ENCODE data around the gene AMER3.
A peak's percentile ranks its signal among the peaks of the same experiment; 100 is the strongest.
"Not testable (repeated sequence)": the region's sequence is repeated elsewhere in the genome, so short reads cannot be mapped to it uniquely, and the experiment has no call there.

Gene AMER3, protein sequence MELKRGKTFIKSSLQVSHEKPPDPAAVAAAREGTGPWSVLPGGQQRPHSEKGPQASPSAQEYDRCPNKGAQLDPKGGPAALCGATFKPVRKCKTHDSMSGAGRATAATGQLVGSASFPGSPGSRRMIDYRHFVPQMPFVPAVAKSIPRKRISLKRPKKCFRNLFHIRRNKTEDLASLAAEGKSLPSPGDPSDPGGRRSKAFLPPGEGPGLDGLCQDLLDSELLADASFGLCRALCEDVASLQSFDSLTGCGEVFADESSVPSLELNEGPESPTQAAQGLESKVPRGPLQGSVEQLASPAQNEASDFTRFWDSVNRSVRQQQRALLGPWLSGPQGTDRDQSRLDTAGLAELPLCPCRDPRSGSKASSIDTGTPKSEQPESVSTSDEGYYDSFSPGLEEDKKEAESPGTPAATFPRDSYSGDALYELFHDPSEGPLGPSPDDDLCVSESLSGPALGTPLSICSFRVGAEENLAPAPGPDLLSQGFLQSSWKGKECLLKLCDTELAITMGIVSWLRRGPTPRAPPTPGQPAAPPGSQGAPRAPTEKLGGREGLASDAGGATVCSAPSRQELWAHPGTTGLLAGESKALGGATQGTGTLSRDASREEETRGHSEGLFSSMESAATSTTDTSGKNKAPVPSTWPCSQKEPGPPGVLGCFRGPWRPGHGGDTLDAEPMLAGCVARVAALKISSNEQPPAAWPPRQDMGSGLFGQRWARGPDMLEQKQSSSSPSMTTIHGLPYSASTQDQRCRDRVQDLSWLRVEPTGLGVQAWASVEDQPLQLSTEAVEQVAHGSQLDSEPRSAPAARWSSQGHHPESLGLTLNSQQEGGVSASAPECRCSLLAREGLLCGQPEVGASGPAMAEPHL

DNA sequence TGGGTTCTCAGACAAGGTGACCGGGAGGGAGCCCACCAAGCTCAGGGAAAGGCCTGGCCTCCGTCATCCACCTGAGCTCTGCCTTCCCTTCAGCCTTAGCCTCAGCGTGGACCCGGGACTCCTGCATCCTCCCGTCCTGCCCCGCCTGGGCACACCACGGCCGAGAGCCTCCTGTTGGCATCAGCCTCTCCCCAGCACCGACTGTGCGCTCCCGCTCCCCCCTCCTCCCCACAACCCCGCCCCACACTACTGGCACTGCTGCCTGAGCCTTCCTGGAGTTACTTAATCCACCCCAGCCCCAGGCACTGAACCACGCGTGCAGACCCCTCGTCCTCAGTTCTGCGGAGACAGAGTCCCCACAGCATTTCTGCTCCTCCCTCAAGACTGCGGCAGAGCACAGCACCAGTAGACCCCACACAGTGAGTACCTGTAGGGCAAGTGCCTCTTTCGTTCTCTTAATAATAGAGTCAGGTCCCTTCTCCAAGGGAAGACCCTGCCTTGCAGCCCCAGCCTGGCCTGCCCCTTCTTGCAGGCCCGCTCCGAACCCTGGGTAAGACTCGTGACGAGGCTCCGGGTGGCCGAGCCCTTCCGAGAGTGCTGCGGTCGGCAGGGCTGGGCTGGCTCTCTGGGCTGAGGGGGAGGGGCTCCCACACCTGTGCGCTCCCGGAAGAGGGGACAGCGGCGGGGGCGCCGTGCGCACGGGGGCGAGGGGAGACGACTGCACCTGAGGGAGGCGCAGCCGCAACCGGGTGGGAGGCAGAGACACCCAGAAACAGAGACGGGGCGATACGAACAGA is at the start of gene AMER3:
AMER3 (plus strand) TSS at position 285 of the 797 bp plus-strand sequence. CDS start 6,533 bp downstream, outside the sequence.
- DNase-seq, result peak; percentile 83

GRCh38 chr2:130714795-130715194 is 40.5 kb upstream of the AMER3 start:
- DNase-seq, result not testable (repeated sequence)

- DNase-seq, result no peak
Observed at GRCh38 chr2:130720036-130720435, 35.3 kb upstream of the AMER3 start.

- DNase-seq, result no peak
Observed at GRCh38 chr2:130720528-130720927, 34.8 kb upstream of the AMER3 start.

DNA sequence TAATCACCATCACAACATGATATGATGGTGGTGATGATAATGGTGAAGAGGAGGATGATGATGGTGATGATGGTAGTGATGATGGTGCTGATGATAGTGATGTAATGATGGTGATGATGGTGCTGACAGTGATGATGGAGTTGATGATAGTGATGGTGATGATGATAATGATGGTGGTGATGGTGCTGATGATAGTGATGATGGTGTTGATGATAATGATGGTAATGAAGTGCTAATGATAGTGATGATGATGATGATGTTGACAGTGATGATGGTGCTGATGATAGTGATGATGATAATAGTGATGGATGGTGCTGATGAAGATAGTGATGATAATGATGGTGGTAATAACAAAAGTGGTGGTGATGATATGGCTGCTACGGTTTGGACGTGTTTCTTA is 30.9 kb upstream of the AMER3 start:
- no peak for DNase-seq

GRCh38 chr2:130726614-130727180 is 28.6 kb upstream of the AMER3 start:
- no peak for DNase-seq

- DNase-seq, result peak; percentile 100
Observed at GRCh38 chr2:130727286-130727924, 27.9 kb upstream of the AMER3 start.

GRCh38 chr2:130728007-130728454 is 27.3 kb upstream of the AMER3 start:
- no peak for DNase-seq

DNA sequence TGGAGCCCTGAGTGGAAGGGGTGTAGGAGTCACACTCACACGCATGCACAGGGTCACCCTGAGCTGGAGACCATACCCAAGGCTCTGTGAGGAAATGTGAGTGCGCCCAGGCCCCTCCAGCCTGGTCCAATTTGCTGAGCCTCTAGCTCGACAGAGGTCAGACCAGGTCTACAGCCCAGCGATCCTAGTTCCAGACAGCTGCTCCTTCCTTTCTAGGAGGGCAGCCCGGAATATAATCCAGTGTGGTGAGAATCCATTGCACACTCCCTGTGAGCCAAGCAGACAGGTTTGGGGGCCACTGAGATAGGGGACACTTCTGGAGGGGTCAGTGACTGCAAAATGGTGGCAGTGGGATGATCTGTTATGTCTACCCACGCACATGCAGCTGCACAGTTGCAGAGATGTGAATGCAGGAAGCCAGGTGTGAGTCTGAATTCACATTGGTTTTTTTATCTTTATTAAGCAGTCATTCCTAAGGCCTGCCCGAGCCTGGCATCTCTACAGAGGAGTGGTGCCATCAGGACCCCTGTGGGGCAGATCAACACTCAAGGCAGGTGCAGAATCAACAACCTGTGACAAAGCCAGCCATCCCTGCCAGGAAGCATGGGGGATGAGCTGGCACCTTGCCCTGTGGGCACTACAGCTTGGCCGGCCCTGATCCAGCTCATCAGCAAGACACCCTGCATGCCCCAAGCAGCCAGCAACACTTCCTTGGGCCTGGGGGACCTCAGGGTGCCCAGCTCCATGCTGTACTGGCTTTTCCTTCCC is 26.6 kb upstream of the AMER3 start, which contains the start of gene GPR148:
GPR148 (plus strand) TSS at position 522 of the 768 bp plus-strand sequence; CDS start at position 604, 82 bp downstream.
- DNase-seq, result no peak

GRCh38 chr2:130729322-130730299 is 25.7 kb upstream of the AMER3 start:
- no peak for DNase-seq

- not testable (repeated sequence) for DNase-seq
Observed at GRCh38 chr2:130732257-130732656, 23.1 kb upstream of the AMER3 start.

DNA sequence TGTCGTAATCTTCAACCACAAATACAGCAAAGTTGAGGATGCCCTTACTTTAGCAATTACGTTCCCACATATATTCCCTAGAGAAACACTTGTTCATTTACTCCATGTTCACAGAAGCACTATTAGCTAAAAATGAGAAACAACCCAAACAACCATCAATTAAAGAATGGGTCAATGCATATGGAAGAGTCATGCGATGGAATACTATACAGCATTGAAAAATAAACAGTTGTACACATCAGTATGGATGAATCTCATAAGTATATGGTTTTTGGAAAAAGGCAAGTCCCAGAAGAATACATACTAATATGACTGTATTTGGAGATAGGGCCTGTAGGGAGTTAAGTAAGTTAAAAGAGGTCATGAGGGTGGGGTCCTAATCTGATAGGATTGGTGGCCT is 20.1 kb upstream of the AMER3 start:
- no peak for DNase-seq

DNA sequence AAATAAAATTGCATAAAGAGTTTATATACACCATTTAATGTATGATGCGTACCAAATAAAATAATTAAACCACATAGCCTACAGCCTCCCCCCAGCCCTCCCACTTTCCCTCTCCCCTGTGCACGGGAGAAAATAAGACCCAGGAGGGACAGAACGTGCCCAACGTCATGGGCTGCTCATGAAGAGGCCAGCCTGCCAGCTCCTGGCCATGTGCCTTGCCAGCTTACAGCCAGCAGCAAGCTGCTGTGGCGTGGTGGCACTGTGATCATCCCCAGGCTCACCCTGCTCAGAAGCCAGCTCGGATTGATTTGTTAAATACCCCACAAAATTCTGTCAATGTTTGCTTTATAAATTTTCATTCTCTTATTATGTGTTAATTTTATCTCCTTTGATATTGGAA is 18.9 kb upstream of the AMER3 start:
- DNase-seq, result no peak

GRCh38 chr2:130737592-130737991 is 17.7 kb upstream of the AMER3 start:
- no peak for DNase-seq

GRCh38 chr2:130740671-130741070 is 14.7 kb upstream of the AMER3 start:
- DNase-seq, result no peak

GRCh38 chr2:130743278-130743677 is 12.1 kb upstream of the AMER3 start:
- no peak for DNase-seq

- DNase-seq, result peak; percentile 48
Observed at GRCh38 chr2:130744287-130745117, 10.8 kb upstream of the AMER3 start.

- DNase-seq, result no peak
Observed at GRCh38 chr2:130749078-130749477, 6.3 kb upstream of the AMER3 start.

DNA sequence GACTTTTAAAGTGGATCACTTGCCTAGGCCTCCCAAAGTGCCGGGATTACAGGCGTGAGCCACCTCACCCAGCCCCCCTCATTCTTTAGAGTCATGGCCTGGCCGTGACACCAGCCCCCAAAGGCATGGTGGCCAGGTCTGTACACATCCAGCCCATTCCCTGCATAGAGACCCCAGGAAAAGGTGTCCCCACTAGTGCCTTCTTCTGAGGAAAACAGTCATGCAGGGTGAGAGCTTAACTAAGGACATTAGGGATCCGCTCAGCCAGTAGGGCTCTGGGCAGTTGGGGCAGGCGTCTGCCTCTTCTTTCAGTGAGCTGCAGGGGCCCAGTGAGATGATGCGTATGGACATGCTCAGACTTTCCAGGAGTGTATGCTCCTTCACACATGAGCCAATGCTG is 5.7 kb upstream of the AMER3 start:
- DNase-seq, result no peak

Data from retina (tissue), 1 donor.